GM19324 (cell line): ENCODE data around the gene MAP3K7CL.

Experiments
- ATAC-seq: cut with Tn5 transposase; IDR thresholded peaks from one replicate; pipeline ENCODE4 v1.9.1; 2021; ENCODE audit warnings: mild to moderate bottlenecking, moderate library complexity; ENCODE audit not compliant: unreplicated experiment, low FRiP score

Gene MAP3K7CL

GRCh38 chr21:29219165-29219770 lies 88.8 kb downstream of the MAP3K7CL start:
- no peak for ATAC-seq

- ATAC-seq = no peak
These were observed 90.9 kb downstream of the MAP3K7CL start for GRCh38 chr21:29221253-29221744.

GRCh38 chr21:29224006-29224405 lies 93.6 kb downstream of the MAP3K7CL start:
- ATAC-seq = no peak
